OCI-LY1 (cell line): ENCODE measurements around the gene OTOF.

Experiments
- H2AFZ ChIP-seq: fragments of 200-600 bp; sonication (generic), shearing (Covaris generic); 2 replicates; pipeline ENCODE4 v1.6.0; 2014; ENCODE audit warnings: antibody characterized with exemption, mild to moderate bottlenecking, low read length
- H3F3A ChIP-seq: fragments of 200-600 bp; sonication (generic), shearing (Covaris generic); 2 replicates; pipeline ENCODE4 v1.6.0; 2014; ENCODE audit warnings: mild to moderate bottlenecking, antibody characterized with exemption, low read length, moderate library complexity; ENCODE audit not compliant: insufficient read depth
- H3K27ac ChIP-seq: fragments of 200-600 bp; sonication (generic); 2 replicates; pipeline ENCODE4 v1.5.1; 2014; ENCODE audit warnings: low read length, mixed run types, mild to moderate bottlenecking, low read depth; ENCODE audit not compliant: poor library complexity, severe bottlenecking
- H3K27me3 ChIP-seq: fragments of 200-600 bp; sonication (generic); 2 replicates; pipeline ENCODE4 v1.6.0; 2014; ENCODE audit warnings: antibody characterized with exemption, mild to moderate bottlenecking, low read length, moderate library complexity; ENCODE audit not compliant: insufficient read depth
- H3K36me3 ChIP-seq: fragments of 200-600 bp; sonication (generic); 2 replicates; pipeline ENCODE4 v1.6.1; 2014; ENCODE audit warnings: mild to moderate bottlenecking, antibody characterized with exemption, low read length, moderate library complexity, mixed read lengths; ENCODE audit not compliant: insufficient read depth
- H3K4me1 ChIP-seq: fragments of 200-600 bp; sonication (generic); 2 replicates; pipeline ENCODE4 v1.5.1; 2014; ENCODE audit warnings: mild to moderate bottlenecking, low read length, moderate library complexity; ENCODE audit not compliant: insufficient read depth, severe bottlenecking
- H3K4me2 ChIP-seq: fragments of 200-600 bp; sonication (generic), shearing (Covaris generic); 2 replicates; pipeline ENCODE4 v1.6.1; 2014; ENCODE audit warnings: low read length
- H3K4me3 ChIP-seq: fragments of 200-600 bp; sonication (generic); 2 replicates; pipeline ENCODE4 v1.5.1; 2014; ENCODE audit warnings: low read length, low read depth, mild to moderate bottlenecking, mixed read lengths; ENCODE audit not compliant: poor library complexity, severe bottlenecking
- H3K79me2 ChIP-seq: fragments of 200-600 bp; shearing (Covaris generic); 2 replicates; pipeline ENCODE4 v1.6.1; 2016; ENCODE audit warnings: mixed run types, low read length, mixed read lengths; ENCODE audit not compliant: insufficient read depth
- H3K9ac ChIP-seq: fragments of 200-600 bp; sonication (generic), shearing (Covaris generic); 2 replicates; pipeline ENCODE4 v1.6.1; 2014; ENCODE audit warnings: mild to moderate bottlenecking, low read length, mixed read lengths
- H3K9me2 ChIP-seq: fragments of 200-600 bp; sonication (generic), shearing (Covaris generic); 2 replicates; pipeline ENCODE4 v1.6.1; 2014; ENCODE audit warnings: low read depth, mild to moderate bottlenecking, low read length, mixed read lengths
- H3K9me3 ChIP-seq: fragments of 200-600 bp; shearing (Covaris generic); 2 replicates; pipeline ENCODE4 v1.6.1; 2014; ENCODE audit warnings: low read length, mixed read lengths
- H4K20me1 ChIP-seq: fragments of 200-600 bp; sonication (generic), shearing (Covaris generic); 2 replicates; pipeline ENCODE4 v1.6.0; 2016; ENCODE audit warnings: mild to moderate bottlenecking, low read length; ENCODE audit not compliant: insufficient read depth
- CTCF ChIP-seq: fragments of 200-600 bp; sonication (generic), shearing (Covaris generic); IDR thresholded peaks from 2 replicates; pipeline ENCODE4 v1.5.1; 2017; ENCODE audit warnings: mild to moderate bottlenecking, antibody characterized with exemption, low read length, moderate library complexity, mixed read lengths
- EZH2 ChIP-seq: fragments of 200-600 bp; sonication (generic), shearing (Covaris generic); IDR thresholded peaks from 2 replicates; pipeline ENCODE4 v1.8.0; 2017; ENCODE audit warnings: borderline replicate concordance, mixed run types, mild to moderate bottlenecking, antibody characterized with exemption, low read length, moderate library complexity, mixed read lengths

Gene OTOF

GRCh38 chr2:26471766-26472706 lies 5.9 kb downstream of the OTOF start:
- Histone ChIP-seq H3K9me2 (no peaks in the 10 kb centered on the region), H3K4me1 (no peaks in the 10 kb centered on the region), H3K4me3 (no peak overlapping the region), H3K27me3 (no peaks in the 10 kb centered on the region), H3K9me3 (no peaks in the 10 kb centered on the region), H3K9ac (no peak overlapping the region), H4K20me1 (no peaks in the 10 kb centered on the region), H3F3A (no peaks in the 10 kb centered on the region), H3K79me2 (no peaks in the 10 kb centered on the region), H2AFZ (no peak overlapping the region), H3K36me3 (no peaks in the 10 kb centered on the region), H3K4me2 (no peak overlapping the region), H3K27ac (no peak overlapping the region)
- TF ChIP-seq EZH2 (no peak), CTCF (no peak)

- no peak overlapping the region for H3K4me3 ChIP-seq
- H3K27me3 ChIP-seq = no peaks in the 10 kb centered on the region
- H4K20me1 ChIP-seq = no peaks in the 10 kb centered on the region
- no peaks in the 10 kb centered on the region for H3K79me2 ChIP-seq
- H2AFZ ChIP-seq = no peak overlapping the region
- no peak overlapping the region for H3K4me2 ChIP-seq
- no peaks in the 10 kb centered on the region for H3K36me3 ChIP-seq
- H3K9me3 ChIP-seq = no peaks in the 10 kb centered on the region
- TF ChIP-seq EZH2 (no peak), CTCF (no peak; the same call in 1 of the 2 replicates)
- no peaks in the 10 kb centered on the region for H3F3A ChIP-seq
- no peak overlapping the region for H3K9ac ChIP-seq
- H3K9me2 ChIP-seq = no peaks in the 10 kb centered on the region
- H3K27ac ChIP-seq = no peak overlapping the region
- H3K4me1 ChIP-seq = no peaks in the 10 kb centered on the region
These were observed 6.6 kb downstream of the OTOF start for GRCh38 chr2:26471289-26471688.

- Histone ChIP-seq H3K79me2 (no peaks in the 10 kb centered on the region), H3K4me3 (no peak overlapping the region), H4K20me1 (no peaks in the 10 kb centered on the region), H3K36me3 (no peaks in the 10 kb centered on the region), H3K27me3 (no peaks in the 10 kb centered on the region), H3K4me2 (no peak overlapping the region), H3K9me2 (no peaks in the 10 kb centered on the region), H3K9ac (no peak overlapping the region), H2AFZ (no peak overlapping the region), H3K9me3 (no peaks in the 10 kb centered on the region), H3K4me1 (no peaks in the 10 kb centered on the region), H3F3A (no peaks in the 10 kb centered on the region), H3K27ac (no peak overlapping the region)
- TF ChIP-seq EZH2 (no peak), CTCF (no peak)
These were observed 7.2 kb downstream of the OTOF start for GRCh38 chr2:26470601-26471260.
